Measurements from ENCODE around the gene ZNF564.
"Not testable (repeated sequence)": the region's sequence is repeated elsewhere in the genome, so short reads cannot be mapped to it uniquely, and the experiment has no call there.

The ZNF564 gene

GRCh38 chr19:12496480-12496879, 54.8 kb downstream of the ZNF564 start:
- DNase-seq, result no peak

DNA sequence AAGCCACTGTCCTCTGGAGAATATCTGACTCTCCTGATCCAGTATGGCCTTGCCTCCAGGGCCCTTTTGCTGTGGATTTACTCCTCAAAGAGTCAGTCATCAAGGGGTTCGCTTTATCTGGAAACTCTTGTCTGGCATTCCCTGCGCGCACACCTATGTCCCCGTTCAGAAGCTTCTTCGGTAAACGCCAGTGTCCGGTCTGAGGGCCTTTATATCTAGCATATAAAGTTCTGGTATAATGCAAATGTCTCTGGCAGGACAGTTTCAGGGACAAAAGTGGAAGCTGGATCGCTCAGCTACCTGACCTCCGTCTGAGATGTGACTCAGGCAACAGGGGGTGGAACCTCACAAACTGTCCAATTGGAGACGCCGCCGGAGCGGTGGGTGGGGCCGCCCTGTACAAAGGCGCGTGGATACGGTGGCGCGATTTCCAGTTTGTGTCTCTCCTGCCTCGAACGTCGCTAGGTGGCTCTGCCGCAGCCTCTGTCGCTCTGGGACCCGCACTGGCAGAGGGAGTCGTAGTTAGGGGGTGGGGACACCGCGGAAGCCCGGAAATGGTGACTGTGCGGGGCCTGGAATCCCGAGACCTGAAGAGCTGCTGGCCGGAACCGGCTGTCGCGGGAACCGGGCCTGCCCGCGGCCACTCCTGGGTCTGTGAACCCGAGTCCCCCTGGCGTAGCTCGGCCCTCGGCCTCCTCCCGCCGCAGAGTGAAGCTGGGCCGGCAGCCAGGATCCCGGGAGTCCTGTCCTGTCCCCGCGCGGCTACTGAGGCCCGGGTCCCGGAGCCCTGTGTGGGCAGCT, 56.1 kb downstream of the ZNF564 start:
- peak; percentile 72 for DNase-seq

GRCh38 chr19:12494260-12494860, 56.9 kb downstream of the ZNF564 start:
- DNase-seq, result no peak

DNA sequence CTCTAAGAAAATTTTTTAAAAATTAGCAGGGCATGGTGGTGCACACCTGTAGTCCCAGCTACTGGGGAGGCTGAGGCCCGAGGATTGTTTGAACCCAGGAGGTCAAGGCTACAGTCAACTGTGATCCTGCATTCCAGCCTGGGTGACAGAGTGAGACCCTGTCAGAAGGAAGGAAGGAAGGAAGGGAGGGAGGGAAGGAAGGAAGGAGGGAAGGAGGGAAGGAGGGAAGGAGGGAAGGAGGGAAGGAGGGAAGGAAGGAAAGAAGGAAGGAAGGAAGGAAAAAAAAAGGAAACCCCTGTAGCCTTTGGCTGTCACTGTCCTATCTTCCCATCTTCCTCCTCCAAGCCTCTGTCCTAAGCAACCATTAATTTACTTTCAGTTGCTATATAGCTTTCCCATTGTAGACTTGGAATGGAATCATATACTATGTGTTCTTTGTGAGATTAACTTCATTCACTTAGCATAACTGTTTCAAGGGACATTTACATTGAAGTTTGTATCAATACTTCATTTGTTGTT, 65.0 kb downstream of the ZNF564 start:
- DNase-seq, result not testable (repeated sequence)

DNA sequence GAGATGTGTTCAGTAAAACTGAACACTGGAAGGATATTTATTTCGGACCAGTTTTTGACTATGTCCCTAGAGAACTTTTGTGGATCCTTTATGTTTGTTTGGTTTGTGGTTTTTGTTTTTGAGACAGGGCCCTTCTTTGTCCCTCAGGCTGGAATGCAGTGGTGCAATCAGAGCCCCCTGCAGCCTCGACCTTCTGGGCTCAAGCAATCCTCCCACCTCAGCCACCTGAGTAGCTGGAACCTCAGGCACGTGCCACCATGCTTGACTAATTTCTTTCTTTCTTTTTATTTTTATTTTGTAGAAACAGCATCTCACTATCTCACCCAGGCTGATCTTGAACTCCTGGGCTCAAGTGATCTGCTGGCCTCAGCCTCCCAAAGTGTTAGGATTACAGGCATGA, 65.7 kb downstream of the ZNF564 start:
- no peak for DNase-seq

DNA sequence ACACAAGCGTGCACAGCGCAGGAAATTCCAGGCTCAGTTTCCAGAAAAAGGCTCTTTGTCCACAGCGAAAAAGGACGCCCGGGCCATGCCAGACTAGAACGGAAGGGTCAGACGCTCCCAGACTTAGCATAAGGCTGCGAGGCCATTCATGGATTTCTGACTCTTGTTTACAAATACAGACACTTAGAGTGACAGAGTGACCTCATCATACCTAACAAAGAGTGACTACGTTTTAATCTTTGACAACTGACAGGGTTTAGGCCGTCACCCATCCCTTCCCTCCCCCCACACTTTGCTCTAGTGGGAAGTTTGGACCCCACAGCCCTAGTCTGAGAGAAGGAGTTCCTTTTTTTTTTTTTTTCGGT, 66.2 kb downstream of the ZNF564 start:
- DNase-seq, result no peak

GRCh38 chr19:12484371-12485051, 66.8 kb downstream of the ZNF564 start, which contains the start of gene ZNF709:
ZNF709 (minus strand) TSS chr19:12484816; CDS start chr19:12484657, 159 bp downstream.
- peak; percentile 85 for DNase-seq

DNA sequence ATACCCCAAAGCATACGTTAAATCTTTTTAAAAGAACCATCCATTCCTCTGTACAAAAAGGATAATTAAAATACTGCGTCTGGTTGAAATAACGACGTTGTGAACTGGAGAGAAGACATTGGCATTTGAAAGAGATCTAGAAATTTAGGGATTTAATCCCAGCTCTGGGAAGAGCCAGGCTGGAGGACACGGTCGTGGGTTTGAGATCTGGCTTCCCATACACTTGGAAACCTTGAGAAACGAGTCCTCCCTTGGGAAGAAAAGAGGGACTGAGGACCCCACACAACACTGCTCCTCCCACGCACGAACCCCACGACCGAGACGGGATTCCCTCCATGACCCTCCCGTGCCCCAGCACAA, 67.3 kb downstream of the ZNF564 start:
- no peak for DNase-seq

GRCh38 chr19:12482509-12482886, 68.8 kb downstream of the ZNF564 start:
- no peak for DNase-seq

GRCh38 chr19:12481781-12482508, 69.3 kb downstream of the ZNF564 start:
- no peak for DNase-seq

DNA sequence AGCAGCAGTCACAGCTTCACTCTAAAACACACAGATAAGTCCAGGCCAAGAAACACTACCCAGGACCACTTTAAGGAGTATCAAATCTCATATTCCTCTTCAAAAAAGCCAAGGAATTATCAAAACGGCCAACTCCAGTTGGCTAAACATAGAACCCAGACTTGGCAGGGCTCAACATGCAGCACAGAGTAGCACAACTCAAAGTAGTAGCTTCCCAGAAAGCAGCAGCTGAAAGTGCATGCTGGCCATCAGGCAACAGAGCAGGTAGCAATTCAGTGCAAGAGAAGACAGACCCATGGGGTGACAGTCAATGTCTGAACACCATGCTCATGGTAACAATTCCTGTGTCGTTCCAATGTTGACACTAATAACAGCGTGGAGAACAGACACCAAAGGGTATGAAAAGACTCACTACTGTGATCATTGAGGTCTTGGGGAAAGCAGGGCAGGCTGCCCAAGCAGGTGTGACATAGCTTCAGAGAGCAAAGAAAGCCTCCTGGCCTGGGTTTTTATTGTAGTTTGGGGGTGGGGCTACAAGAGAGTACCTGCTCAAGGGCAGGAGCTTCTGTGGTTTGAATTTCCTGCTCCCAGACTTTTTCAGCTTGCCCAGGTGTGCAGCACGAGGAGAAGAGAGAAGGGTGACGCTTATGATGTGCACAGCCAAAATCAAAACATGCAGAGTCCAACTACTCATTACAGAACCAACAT, 72.9 kb downstream of the ZNF564 start:
- DNase-seq, result no peak

Data from KG1 (cell line).